ENCODE data around the gene OR9Q1.
"Not testable (repeated sequence)": the region's sequence is repeated elsewhere in the genome, so short reads cannot be mapped to it uniquely, and the experiment has no call there.

The OR9Q1 gene, protein sequence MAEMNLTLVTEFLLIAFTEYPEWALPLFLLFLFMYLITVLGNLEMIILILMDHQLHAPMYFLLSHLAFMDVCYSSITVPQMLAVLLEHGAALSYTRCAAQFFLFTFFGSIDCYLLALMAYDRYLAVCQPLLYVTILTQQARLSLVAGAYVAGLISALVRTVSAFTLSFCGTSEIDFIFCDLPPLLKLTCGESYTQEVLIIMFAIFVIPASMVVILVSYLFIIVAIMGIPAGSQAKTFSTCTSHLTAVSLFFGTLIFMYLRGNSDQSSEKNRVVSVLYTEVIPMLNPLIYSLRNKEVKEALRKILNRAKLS

DNA sequence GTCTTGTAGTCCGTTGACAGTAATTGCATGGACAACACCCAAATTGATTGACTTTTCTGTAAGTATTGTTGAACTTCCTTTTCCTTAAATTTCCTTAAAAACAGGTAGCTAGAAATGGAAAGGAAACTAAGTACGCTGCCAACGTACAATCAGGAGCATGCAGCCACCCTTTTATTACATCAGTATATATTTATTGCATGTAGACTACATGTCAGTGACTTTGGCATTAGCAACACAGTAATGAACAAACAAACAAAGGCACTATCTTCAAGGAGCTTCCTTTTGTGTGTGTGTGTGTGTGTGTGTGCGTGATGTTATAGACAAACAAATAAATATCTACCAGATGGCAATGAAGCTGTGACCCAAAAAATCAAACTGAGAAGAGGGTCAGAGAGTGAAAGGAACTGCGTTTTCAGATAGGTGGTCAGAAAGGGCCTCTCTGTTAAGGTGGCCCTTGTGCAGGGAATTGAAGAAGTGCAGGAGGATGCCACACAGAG is at the start of gene OR9Q1:
Gene OR9Q1 (plus strand): TSS at position 447 of the 497 bp plus-strand sequence. CDS start 155,564 bp downstream, outside the sequence.
- no peak for DNase-seq

DNA sequence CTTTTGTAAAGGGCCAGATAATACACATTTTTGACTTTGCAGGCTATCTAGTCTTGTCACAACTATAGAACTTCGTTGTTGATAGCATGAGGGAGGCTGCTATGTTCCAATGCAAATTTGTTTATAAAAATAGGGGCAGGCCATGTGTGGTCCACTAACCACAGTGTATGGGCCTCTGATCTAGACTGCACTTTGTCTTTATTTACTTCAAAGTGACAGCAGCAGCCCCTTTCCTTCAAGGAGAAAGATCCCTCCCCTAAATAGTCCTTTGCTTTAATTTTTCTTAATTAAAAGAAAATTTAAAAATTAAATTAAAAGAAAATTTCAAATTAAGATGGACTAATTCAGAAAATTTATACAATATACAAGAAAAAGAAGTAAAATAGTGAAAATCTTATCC is 49.5 kb upstream of the OR9Q1 start:
- no peak for DNase-seq

DNA sequence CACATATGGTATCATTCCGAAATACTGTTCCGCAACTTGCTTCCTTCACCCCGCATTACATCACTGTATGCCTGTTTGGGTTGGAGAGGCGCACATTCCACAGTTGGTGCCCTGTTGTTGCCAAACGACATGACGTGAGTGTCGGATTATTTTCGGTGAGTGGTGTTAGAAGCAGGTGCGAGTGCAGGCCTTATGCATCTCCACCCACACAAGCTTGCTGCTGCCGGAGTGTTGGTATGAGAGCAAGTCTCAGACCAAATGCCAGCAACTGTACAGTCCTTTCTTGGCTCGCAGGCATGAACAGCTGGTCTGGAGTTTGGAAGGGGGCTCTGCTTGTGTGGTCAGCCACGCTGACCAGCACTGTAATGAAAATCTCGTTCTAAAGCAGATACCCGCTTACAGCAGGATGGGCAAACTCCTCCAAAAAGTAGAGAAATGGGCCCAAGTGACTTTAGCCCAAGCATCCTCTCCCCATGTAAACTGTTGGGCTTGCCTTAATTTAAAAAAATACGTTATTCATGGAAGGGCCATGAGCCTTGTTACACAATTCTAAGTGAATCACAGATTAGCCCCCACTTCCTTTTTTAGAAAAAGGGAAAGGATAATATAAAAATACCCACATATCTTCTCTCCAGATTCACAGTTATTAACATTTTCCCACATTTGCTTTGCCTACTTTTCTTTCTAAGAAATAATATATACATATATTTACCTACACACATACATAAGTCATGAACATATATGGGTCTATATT is 48.7 kb upstream of the OR9Q1 start:
- no peak for DNase-seq

DNA sequence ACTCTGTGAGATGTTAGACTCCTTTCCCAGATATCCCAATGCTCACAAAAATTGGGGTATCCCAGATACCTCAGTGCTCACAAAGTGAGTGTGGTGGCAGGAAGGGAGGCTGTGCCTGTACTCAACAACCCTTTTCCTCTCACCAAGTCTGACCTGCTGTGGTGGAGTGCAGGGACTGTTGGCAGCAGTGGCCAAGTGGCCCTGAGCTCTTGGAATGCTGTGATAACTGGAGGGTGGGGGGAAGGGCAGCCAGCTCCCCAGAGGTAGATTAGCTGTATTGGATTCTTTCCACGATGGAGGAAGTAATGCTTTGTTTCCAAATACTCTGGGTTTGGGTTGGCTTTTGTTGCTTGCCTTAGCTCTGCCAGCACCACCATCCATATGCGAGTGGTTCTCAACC is 46.0 kb upstream of the OR9Q1 start:
- DNase-seq, result no peak

DNA sequence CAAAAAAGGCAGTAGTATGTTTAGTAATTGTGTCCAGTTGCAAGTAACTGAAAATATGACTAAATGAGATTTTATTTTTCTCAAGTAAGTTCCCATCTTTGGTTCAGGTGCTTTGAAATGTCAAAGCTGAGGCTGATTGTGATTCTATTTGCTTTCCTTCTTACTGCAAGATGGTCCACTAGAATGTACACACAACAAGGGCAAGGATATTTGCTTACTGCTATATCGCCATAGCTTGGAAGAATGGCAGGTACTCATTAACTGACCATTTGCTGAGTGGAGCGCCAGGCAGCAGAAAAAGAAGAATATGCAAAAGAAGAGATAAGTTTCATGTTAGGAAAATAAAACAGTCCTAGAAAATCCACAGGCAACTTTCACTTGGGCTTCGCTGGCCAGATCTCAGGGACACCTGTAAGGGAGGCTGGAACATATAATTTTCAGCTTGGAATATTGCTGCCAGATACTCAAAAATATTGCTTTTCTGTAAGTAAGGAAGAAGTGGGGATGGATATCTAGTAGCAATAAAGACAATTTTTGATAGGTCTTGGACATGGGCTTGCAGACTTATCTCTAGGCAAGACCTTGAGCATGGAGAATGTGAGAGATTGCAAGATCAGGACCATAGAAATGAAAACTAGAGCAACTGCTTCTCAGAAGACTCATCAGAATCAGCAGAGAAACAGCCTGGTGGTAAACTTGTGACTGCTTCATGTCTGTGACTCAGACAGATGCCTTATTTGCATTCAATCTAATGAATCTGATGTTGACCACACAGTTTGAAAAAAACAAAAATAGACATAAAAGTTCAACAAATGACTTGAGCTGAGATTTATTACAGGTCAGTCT is 44.8 kb upstream of the OR9Q1 start:
- no peak for DNase-seq

DNA sequence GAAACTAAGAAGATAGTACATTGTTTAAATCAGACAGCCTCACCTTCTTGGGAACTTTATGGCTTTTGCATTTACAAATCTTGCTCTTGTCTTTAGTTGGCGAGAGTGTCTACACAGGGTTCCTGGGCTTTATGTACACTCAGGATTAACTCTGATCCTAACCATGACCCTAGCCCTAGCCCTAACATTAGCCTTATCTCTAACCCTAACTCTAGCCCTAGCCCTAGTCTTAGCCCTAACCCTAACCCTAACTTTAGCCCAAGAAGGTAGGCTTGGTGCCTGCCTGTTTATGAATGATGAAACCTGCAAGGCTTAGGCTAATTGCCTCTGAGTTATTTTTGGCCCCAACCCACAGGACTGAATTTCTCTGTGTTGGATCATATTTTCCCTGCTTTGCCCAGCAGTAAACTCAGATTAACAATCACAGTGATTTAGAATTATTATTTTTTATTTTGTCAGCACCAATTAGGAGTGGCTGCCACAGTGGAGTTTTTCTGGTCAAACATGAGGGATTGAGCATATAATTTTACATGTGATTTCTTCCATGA is 44.1 kb upstream of the OR9Q1 start:
- DNase-seq, result no peak

DNA sequence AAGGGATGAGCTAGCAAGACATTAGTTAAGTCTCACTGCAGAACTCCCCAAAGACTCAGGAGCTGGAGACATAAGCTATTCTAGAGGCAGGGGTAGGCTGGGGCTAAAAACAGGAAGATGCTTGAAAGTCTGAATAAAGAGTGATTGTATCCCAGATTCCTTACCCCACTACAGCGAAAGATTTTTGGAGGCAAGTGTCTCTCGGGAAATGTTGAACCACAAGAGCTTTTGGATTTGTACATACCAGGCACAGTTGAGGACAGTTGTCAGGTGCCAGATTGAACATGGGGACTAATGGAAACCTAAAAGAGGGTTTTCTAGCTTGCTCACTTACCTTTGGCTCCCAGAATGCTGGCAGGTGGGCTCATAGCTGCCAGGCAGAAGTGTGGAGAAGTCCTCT is 43.5 kb upstream of the OR9Q1 start:
- no peak for DNase-seq

DNA sequence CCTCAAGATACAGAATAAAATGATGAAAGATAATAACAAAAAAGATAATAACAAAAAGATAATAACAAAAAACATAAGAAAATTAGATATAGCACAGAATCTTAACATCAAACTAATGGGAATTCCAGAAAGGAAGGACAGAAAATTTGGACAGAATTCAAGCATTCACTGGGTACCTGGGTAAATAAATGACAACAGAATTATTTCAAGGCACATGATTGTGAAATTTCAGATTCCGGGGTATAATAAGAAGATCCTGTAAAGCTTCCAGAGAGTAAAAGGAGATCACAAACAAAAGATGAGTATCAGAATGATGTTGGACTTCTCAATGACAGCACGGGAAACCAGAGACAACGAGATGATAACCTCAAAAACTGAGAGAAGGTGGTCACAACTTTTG is 42.1 kb upstream of the OR9Q1 start:
- DNase-seq, result no peak

DNA sequence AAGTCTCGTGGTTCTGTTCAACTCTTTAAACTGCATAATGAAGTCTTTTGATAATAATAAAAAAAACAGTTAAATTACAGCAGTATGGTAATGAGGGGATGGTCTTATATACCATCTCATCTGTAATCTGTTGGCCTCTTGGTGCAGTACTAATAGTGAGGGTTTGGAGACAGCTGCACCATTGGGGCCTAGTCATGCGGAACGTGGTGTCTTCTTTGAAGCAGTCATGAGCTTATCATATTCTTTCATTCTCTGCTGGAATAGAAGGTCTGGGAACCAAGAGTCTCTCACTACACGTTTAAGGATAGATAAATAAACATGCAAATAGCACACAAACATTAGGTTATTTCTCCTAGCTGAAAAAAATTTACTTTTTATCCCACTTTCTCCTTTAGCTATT is 40.9 kb upstream of the OR9Q1 start:
- no peak for DNase-seq

DNA sequence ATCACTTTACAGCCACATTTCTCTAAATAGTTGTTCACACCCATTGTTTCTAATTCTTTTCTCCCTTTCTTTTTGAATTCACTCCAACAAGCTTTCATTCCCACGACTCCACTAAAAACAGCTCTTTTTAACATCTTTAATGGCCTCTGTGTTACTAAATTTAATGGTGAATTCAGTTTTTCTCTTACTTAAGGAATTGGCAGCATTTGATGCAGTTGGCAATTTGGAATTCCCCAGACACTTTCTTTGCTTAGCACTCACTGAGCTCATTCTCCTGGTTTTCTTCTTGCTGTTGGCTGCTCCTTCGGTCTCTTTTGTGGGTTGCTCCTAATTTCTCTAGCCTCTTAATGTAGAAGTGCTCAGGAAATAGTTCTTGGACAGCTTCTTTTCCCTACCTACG is 40.5 kb upstream of the OR9Q1 start:
- no peak for DNase-seq

DNA sequence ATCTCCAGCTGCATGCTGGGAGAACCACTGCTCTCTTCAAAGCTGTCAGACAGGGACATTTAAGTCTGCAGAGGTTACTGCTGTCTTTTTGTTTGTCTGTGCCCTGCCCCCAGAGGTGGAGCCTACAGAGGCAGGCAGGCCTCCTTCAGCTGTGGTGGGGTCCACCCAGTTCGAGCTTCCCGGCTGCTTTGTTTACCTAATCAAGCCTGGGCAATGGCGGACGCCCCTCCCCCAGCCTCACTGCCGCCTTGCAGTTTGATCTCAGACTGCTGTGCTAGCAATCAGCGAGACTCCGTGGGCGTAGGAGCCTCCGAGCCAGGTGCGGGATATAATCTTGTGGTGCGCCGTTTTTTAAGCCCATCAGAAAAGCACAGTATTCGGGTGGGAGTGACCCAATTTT is 24.2 kb upstream of the OR9Q1 start:
- DNase-seq, result not testable (repeated sequence)

DNA sequence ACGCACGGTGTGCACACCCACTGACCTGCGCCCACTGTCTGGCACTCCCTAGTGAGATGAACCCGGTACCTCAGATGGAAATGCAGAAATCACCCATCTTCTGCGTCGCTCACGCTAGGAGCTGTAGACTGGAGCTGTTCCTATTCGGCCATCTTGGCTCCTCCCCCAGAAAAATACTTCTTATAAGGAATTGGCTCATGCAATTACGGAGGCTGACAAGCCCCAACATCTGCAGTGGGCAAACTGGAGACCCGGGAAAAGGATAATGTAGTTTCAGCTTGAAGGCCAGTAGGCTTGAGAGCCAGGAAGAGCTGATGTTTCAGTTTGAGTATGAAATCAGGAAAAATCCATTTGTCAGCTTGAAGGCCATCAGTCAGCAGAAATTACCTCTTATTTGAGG is 23.7 kb upstream of the OR9Q1 start:
- DNase-seq, result not testable (repeated sequence)

DNA sequence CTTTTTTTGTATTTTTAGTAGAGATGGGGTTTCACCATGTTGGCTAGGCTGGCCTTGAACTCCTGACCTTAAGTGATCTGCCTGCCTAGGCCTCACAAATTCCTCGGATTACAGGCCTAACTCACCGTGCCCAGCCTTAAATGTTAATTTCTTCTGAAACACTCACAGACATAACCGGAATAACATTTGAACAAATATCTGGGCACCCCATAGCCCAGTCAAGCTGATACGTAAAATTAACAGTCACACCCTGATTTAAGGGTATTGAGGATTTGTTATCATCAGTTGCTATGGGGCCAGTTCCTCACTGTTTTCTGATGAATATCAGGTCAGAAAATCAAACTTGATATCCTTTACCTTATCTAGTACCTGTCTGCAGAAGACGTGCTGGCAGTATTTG is 23.0 kb upstream of the OR9Q1 start:
- no peak for DNase-seq

DNA sequence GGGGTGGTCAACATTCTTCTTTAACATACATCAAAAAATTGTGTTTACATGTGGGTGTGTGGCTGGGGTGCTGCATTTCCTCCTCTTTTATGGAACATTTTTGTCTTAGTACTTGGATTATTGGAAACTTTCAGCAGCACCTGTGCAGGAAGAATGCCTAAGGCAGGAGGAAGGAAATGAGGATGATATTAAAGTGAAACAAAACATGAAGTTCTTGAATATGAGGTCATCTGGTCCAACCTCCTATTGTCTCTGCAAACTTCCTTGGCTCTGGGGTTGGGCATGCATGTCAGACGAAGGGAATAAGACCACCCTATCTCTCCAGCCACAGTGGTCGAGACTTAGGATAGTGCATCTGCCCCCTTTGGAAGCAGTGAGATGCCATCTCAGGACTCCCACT is 20.6 kb upstream of the OR9Q1 start:
- no peak for DNase-seq

DNA sequence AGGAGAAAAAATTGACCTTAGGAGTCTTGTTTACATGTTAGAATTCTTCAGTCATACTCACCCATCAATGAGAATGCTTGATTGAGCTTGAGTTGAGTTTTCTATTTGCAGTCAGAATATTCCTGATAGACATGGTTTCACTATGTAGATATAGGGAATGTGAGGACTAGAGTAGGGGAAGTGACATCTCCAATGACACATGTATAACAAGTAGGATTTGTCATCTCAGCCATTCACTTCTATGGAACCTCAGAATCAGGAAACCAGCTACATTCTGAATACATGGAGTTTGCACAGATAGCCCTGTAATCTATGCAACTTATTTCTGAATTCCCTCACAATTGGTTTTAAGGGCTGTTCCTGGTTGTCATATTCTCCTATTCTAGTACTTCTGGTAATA is 20.1 kb upstream of the OR9Q1 start:
- no peak for DNase-seq

DNA sequence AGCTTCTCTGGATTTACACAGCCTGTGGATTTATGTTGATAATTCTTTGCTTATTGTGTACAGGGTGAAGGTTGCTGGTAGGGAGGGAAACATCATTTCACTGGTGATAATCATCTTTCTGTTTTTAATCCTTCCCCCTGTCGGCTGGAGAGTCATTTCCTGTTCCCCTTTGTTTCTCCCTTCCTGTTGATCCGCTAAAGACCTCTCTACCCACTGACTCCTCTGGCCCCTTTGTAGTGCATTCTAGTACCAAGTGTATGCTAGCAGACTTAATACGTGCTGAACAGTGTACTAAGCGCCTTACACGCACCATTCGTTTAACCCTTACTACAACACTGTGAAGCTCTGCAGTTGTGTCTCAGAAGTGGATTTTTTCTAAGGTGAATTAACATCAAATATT is 19.0 kb upstream of the OR9Q1 start:
- no peak for DNase-seq

DNA sequence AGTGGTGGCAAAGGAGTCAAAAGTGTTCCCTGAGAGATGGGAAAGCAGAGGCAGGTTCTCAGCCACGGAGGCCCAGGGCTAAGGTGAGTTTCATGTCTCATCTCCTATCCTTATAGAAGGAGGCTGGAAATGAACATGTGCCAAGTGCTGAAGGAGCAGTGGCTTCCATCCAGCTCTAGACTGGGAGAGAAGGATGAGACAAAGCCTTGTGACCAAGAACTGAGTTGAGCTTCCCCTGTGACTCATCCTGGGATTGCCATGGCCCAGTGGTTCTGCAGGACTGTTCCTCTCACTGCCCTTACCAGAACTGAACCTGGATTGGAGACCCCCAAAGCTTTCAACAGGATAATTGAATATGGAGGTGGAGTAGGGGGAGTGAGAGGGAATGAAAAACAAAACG is 16.7 kb upstream of the OR9Q1 start:
- no peak for DNase-seq

DNA sequence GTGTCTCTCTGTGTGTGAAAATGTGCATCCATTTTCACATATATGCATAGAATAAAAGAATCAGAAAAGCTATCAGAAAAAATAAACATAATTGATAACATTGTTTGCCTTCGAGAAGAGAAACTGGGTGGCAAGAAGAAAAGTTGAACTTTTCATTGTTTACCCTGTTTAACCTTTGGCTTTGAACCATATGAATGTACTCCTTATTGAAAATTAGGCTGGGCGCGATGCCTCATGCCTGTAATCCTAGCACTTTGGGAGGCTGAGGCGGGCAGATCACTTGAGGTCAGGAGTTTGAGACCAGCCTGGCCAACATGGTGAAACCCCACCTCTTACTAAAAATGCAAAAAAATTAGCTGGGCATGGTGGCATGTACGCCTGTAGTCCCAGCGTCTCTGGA is 11.9 kb upstream of the OR9Q1 start:
- no peak for DNase-seq

DNA sequence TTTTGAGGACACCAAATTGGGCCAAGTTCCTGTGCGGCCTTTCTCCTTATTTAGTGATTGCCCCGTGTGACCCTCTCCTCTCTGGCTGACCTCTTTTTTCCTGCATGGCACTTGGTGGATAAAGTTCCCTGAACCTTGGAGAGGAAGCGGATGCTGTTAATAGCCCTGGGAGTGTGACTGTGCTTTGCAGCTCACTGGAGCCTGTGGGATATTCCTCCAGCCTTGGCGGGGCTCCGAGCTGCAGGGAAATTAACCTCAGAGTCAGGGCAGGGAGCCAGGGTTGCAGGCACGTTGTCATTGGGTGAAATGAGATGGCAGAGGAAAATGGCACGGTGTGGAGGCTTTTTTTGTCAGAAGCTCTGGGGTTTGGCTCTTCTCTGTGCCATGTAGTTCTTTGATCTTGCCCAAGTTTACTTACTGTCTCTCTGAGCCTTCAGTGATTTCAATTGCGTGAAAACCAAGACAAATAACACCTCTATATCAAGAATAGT is 965 bp downstream of the OR9Q1 start:
- DNase-seq, result no peak

DNA sequence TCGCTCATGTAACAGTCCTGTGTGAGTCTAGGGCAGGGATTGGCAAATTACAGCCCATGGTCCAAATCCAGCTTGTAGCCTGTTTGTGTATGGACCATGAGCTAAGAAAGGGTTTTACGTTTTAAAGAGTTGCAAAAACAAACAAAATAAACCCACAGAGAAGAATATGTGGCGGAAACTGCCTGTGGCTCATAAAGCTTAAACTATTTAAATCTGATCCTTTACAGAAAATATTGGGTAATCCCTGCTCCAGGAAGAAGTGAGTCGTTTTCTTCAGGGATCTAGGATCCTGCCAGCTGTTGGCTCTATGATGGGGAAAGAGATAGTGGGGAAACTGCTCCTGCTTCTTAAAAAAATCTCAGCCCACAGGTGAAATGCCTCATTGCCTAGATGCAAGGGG is 3.7 kb downstream of the OR9Q1 start:
- DNase-seq, result no peak

DNA sequence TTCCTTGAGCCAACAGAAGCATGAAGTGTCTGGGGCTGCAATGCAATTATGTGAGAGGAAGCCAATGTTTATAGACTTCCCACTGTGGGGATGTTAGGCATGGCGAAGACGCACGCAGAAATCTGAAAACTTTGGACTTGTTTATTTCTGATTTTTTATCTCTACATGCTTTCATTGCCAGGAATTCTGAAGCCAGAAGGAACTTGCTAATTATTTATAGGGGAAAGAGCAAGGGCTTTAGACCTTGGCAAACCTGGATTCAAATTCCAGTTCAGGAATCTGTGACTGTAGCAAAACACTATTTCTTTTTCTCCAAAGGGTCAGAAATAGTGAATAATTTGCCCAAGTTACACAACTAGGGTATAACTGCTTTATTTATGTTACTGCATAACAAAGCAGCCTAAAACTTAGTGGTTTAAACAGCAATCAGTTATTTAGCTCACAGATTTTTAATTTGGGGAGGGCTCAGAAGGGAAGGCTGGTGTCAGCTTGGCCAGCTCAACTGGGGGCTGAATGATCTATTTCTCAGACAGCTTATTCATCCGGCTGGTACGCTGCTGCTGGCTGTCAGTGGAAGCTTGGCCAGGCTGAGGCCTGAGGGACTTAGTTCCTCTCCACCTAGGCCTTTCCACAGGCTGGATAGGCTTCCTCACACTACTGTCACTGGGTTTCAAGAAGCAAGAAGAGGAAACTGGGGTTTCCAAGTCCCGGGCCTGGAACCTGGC is 5.2 kb downstream of the OR9Q1 start:
- peak; percentile 14 for DNase-seq

DNA sequence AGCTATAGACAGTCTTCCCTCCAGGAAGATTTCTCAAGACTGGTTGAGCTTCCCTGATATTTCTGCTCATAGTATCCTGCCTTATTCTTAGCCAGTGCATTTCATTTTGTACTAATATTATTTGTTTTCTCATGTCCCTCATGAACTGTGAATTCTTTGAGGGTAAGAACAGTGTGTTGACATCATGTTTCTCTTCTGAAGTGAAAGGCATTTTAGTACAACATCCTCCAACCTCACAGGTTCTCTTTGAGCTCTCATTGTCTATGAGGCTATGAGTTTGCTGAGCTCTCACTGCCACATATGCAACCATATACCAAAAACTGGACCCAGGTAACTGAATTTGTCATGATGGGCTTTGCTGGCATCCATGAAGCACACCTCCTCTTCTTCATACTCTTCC is 7.0 kb downstream of the OR9Q1 start, which contains the start of gene OR6Q1:
Gene OR6Q1 (plus strand): TSS at position 301 of the 400 bp plus-strand sequence. CDS start 0 bp downstream, at position 301.
- no peak for DNase-seq

All from CD4-positive, alpha-beta T cell treated with Interleukin-12 subunit alpha and Interleukin-12 subunit beta, for 1 hour (primary cell).